NCI-H1417 treated with DMSO at 0.1 percent for 48 hours (cell line): Measurements from ENCODE around the gene DAW1.
"Not testable (repeated sequence)": the region's sequence is repeated elsewhere in the genome, so short reads cannot be mapped to it uniquely, and the experiment has no call there.

Experiments used
- DNase-seq: peaks from one replicate; lab custom pipeline; 2025; lab: John Stamatoyannopoulos, UW

Gene DAW1

GRCh38 chr2:227914362-227914761 lies 42.9 kb downstream of the DAW1 start:
- DNase-seq, result no peak

DNA sequence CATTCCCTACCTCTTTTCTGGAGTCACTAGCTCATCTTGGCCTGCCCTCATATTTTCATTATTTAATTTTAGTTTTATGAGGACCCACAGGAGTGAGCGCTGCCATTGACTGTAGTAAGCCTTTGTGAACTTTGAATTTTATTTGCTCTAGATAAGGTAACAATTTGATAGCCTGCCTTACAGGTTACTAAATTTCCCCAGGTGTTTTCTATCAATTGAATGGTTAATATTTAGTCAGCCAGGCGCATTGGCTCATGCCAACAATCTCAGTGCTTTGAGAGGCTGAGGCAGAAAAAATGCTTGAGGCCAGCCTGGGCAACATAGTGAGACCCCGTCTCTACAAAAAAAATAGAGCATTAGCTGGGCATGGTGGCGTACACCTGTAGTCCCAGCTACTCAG lies 50.2 kb downstream of the DAW1 start:
- DNase-seq, result no peak

GRCh38 chr2:227932001-227932400 lies 60.6 kb downstream of the DAW1 start:
- no peak for DNase-seq

DNA sequence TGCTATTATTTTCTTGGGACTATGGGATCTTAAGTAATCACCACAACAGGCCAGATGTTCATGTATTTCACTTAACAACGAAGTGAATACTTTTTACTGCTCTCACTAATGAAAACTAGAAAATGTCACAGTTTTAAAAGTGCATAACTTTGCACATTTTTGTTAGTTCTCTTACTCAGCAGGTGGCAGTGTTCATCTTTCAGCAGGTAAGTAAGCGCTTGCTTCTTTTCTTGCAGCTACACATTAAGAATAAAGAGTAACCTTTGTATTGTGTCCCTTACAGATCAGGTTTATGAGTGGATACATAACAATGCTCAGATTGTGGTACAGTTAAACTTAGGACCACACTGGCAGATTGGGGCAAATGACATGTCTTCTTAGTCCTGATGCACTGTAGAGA lies 61.0 kb downstream of the DAW1 start:
- DNase-seq, result no peak

DNA sequence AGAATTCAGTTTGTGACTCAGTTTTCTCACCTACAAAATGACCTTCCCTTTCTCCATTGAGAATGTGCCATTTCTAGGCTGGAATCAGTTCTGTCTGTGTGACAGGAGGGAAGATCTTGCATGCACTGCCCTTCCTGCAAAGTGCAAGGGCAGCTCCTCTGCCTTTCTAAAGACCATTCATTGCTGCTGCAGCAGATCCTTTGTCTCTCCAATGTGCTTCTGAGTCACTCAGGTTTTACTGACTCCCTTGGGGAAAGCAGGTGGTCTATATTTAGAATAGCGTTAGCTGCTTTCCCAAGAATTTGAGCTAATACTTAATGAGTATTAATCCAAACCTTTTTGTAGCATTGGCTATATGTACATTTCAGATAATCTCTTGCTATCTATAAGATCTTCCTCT lies 62.5 kb downstream of the DAW1 start:
- no peak for DNase-seq

GRCh38 chr2:227936249-227936648 lies 64.8 kb downstream of the DAW1 start:
- not testable (repeated sequence) for DNase-seq

GRCh38 chr2:227939271-227940027 lies 68.0 kb downstream of the DAW1 start:
- no peak for DNase-seq

DNA sequence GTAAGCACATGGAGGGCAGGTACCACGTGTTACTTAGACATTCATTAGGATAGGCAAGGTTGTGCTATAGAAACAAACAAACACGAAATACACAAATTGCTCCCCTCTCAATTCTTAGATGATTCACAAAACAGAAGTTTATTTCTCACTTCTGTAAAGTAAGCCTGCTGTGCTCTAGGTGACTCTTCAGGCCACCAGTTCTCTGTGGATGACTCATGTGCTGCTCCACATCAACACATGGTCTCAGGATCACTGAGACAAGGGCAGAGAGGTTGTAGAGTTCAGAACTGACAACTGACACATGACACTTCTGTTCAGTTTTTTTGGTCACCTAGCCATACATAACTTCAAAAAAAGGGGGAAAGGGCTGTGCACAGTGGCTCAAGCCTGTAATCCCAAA lies 70.6 kb downstream of the DAW1 start:
- no peak for DNase-seq

- no peak for DNase-seq
These were observed 71.5 kb downstream of the DAW1 start for GRCh38 chr2:227942965-227943364.

GRCh38 chr2:227960317-227960716 lies 88.9 kb downstream of the DAW1 start:
- no peak for DNase-seq

GRCh38 chr2:227971619-227972230 lies 100.3 kb downstream of the DAW1 start:
- no peak for DNase-seq

- no peak for DNase-seq
These were observed 101.8 kb downstream of the DAW1 start for GRCh38 chr2:227973241-227973640.
